Fibroblast of villous mesenchyme (primary cell): ENCODE measurements around the gene E2F3. TPM values are rescaled to one million over a fixed set of nuclear protein-coding genes. Genes with fewer than 3 reads are reported as not detected.
A peak's percentile ranks its signal among the peaks of the same experiment; 100 is the strongest.

ENCODE experiments used
- DNase-seq: peaks from one replicate; pipeline ENCODE4 v3.0.0-alpha.2; 2010; ENCODE audit warnings: low read depth
- H3K4me3 ChIP-seq: 2 replicates; pipeline ENCODE4 v1.5.1; 2011; ENCODE audit warnings: low read depth, mild to moderate bottlenecking, low read length
- CTCF ChIP-seq: IDR thresholded peaks from 2 replicates; pipeline ENCODE4 v1.5.1; 2012; ENCODE audit warnings: low read depth, mild to moderate bottlenecking, low read length; ENCODE audit not compliant: insufficient read depth
- total RNA-seq: library from RNA; depleted of rRNA; stranded (reverse); fragments of >200 nt; gene quantifications from 2 replicates; pipeline ENCODE4 v1.2.3, GENCODE V29; 2012

E2F3 gene
- 8.7 and 13.0 TPM in 2 replicates for total RNA-seq

GRCh38 chr6:20401205-20402091 lies at the start of gene E2F3:
TSS of gene E2F3 (plus strand) at chr6:20401879. CDS start at chr6:20402233, 354 bp downstream.
- peak; percentile 100 for DNase-seq
- TF ChIP-seq CTCF = no peak
- peak within 1 kb of the TSS; percentile 78 for H3K4me3 ChIP-seq

- H3K4me3 ChIP-seq = no peak overlapping the region
- no peak for DNase-seq
- no peak for TF ChIP-seq CTCF
Observed at GRCh38 chr6:20352346-20352745, 49.3 kb upstream of the E2F3 start.

- H3K4me3 ChIP-seq = no peak overlapping the region
- TF ChIP-seq CTCF = no peak
- DNase-seq = no peak
Observed at GRCh38 chr6:20353134-20353533, 48.5 kb upstream of the E2F3 start.

GRCh38 chr6:20354366-20354765 lies 47.3 kb upstream of the E2F3 start:
- TF ChIP-seq CTCF = no peak
- DNase-seq = no peak
- no peak overlapping the region for H3K4me3 ChIP-seq

GRCh38 chr6:20360471-20361119 lies 41.1 kb upstream of the E2F3 start:
- TF ChIP-seq CTCF = no peak
- no peak for DNase-seq
- H3K4me3 ChIP-seq = no peak overlapping the region

GRCh38 chr6:20362623-20363022 lies 39.1 kb upstream of the E2F3 start:
- no peak for TF ChIP-seq CTCF
- no peak for DNase-seq
- no peak overlapping the region for H3K4me3 ChIP-seq

- TF ChIP-seq CTCF = no peak
- no peak overlapping the region for H3K4me3 ChIP-seq
- no peak for DNase-seq
Observed at GRCh38 chr6:20364327-20364726, 37.4 kb upstream of the E2F3 start.
